Glomerular visceral epithelial cell (primary cell): ENCODE results near the gene SNX24.

ENCODE experiments used
- DNase-seq: peaks from one replicate; pipeline ENCODE4 v3.0.0-alpha.2; 2016; ENCODE audit errors: extremely low spot score

Gene SNX24

GRCh38 chr5:123012321-123012720, 166.9 kb downstream of the SNX24 start:
- no peak for DNase-seq

GRCh38 chr5:123014689-123015088, 169.3 kb downstream of the SNX24 start:
- no peak for DNase-seq

GRCh38 chr5:123028222-123028621, 182.8 kb downstream of the SNX24 start:
- DNase-seq, result no peak

- no peak for DNase-seq
Measured at GRCh38 chr5:123033157-123033671, 187.8 kb downstream of the SNX24 start.

GRCh38 chr5:123035360-123035917, 190.0 kb downstream of the SNX24 start:
- DNase-seq, result peak; percentile 40

GRCh38 chr5:123035918-123036390, 190.5 kb downstream of the SNX24 start:
- DNase-seq, result peak; percentile 73

- peak; percentile 86 for DNase-seq
Measured at GRCh38 chr5:123036391-123037103, 191.1 kb downstream of the SNX24 start, which contains the start of gene PPIC. TSS of gene PPIC (minus strand) at chr5:123036725. CDS start at chr5:123036625, 100 bp downstream.

GRCh38 chr5:123037104-123037418, 191.6 kb downstream of the SNX24 start:
- no peak for DNase-seq

- no peak for DNase-seq
Measured at GRCh38 chr5:123039673-123040072, 194.3 kb downstream of the SNX24 start.

- DNase-seq, result no peak
Measured at GRCh38 chr5:123044926-123045617, 199.7 kb downstream of the SNX24 start.

GRCh38 chr5:123046222-123046621, 200.8 kb downstream of the SNX24 start:
- DNase-seq, result no peak

- no peak for DNase-seq
Measured at GRCh38 chr5:123047706-123048105, 202.3 kb downstream of the SNX24 start.

GRCh38 chr5:123051206-123051605, 205.8 kb downstream of the SNX24 start:
- DNase-seq, result no peak
